ENCODE results near the gene FAM110C. TPM values are rescaled to one million over a fixed set of nuclear protein-coding genes. Genes with fewer than 3 reads are reported as not detected.

FAM110C gene
- total and polyA plus RNA-seq, 2 of the 8 experiments (the other 6 are each of a cell fraction or from before 2014, with no cell fraction given): 4.8 to 13.2 TPM

GRCh38 chr2:35852-36251 lies 10.5 kb downstream of the FAM110C start (continued):
- no peak for TF ChIP-seq CHD7 (IDR thresholded peaks at IDR 0.05; ENCODE audit: insufficient replicate concordance, low read length)
- no peak for TF ChIP-seq SRF (IDR thresholded peaks at IDR 0.05; ENCODE audit: low read depth, low read length)
- no peak for TF ChIP-seq SIN3A (conservative IDR thresholded peaks at IDR 0.05 in 1 of 2, IDR thresholded peaks at IDR 0.05 in 1 of 2; ENCODE audit: low read depth in 1 of 2, low read length in 2 of 2)
- no peak for TF ChIP-seq POLR2AphosphoS5 (IDR thresholded peaks at IDR 0.05; ENCODE audit: low read depth, low read length)
- TF ChIP-seq KDM4A (IDR thresholded peaks at IDR 0.05; ENCODE audit: low read depth, low read length, severe bottlenecking): no peak
- TF ChIP-seq RFX5 (IDR thresholded peaks at IDR 0.05; ENCODE audit: borderline replicate concordance, low read depth, low read length): no peak
- TF ChIP-seq SUZ12 (IDR thresholded peaks at IDR 0.05; ENCODE audit: low read length): no peak
- no peak for TF ChIP-seq MAFK (IDR thresholded peaks at IDR 0.05; ENCODE audit: low read depth, low read length)
- no peak for TF ChIP-seq SAP30 (IDR thresholded peaks at IDR 0.05; ENCODE audit: insufficient read depth, insufficient replicate concordance, low read length)
- TF ChIP-seq BCL11A (IDR thresholded peaks at IDR 0.05; ENCODE audit: low read depth in 2 of 2, low read length in 2 of 2): no peak
